Panc1 (cell line): Measurements from ENCODE around the gene NCAPG2. TPM values are rescaled to one million over a fixed set of nuclear protein-coding genes. Genes with fewer than 3 reads are reported as not detected.

Source experiments
- ATAC-seq: fragments of 200-7000 bp; cut with Tn5 transposase; 2 replicates; pipeline ENCODE4 v1.9.1; 2020; ENCODE audit warnings: mild to moderate bottlenecking, moderate library complexity
- Bru-seq: library from RNA; stranded (reverse); fragments of 400-500 nt; gene quantifications from one replicate; lab custom pipeline; 2021; lab: Mats Ljungman, UMichigan
- BruChase-seq, 2 experiments: library from RNA; stranded (reverse); fragments of 400-500 nt; gene quantifications; one replicate each; lab custom pipeline; 2021; lab: Mats Ljungman, UMichigan
- BruUV-seq: library from RNA; stranded (reverse); fragments of 400-500 nt; replicated peaks from 2 replicates; lab custom pipeline; 2021; lab: Mats Ljungman, UMichigan
- CTCF ChIA-PET: fragments of 300-600 bp; sonication (Branson Sonifier 250); formaldehyde crosslinking; loops from one replicate; lab custom pipeline; 2022; ENCODE audit warnings: antibody characterized with exemption; lab: Charles Lee
- POLR2A ChIA-PET: fragments of 300-600 bp; sonication (Branson Sonifier 250); formaldehyde crosslinking; loops from one replicate; lab custom pipeline; 2022; ENCODE audit warnings: antibody characterized with exemption; lab: Charles Lee
- DNase-seq: peaks from one replicate; pipeline ENCODE4 v3.0.0-alpha.2; 2010; ENCODE audit warnings: low read depth, low spot score
- H3K27ac ChIP-seq: 2 replicates; pipeline ENCODE4 v1.5.1; 2011; ENCODE audit warnings: mild to moderate bottlenecking, low read length, inconsistent platforms
- H3K27me3 ChIP-seq: fragments of 200-500 bp; sonication (Bioruptor generic); 2 replicates; pipeline ENCODE4 v1.6.0; 2014; ENCODE audit warnings: low read length, inconsistent platforms; ENCODE audit not compliant: control insufficient read depth, insufficient read depth
- H3K36me3 ChIP-seq: fragments of 200-500 bp; sonication (Bioruptor generic); 2 replicates; pipeline ENCODE4 v1.5.1; 2014; ENCODE audit warnings: inconsistent platforms, mild to moderate bottlenecking, low read length, moderate library complexity; ENCODE audit not compliant: control insufficient read depth, insufficient read depth
- H3K4me1 ChIP-seq: 2 replicates; pipeline ENCODE4 v1.5.1; 2011; ENCODE audit warnings: inconsistent platforms, mild to moderate bottlenecking, low read length, moderate library complexity; ENCODE audit not compliant: control insufficient read depth, insufficient read depth
- H3K4me3 ChIP-seq, 2 experiments: 2 replicates each; pipeline ENCODE4 v1.5.1; 2011 to 2012; ENCODE audit warnings: low read depth in 2 of 2, low read length in 2 of 2, mild to moderate bottlenecking in 2 of 2, inconsistent platforms in 1 of 2, moderate library complexity in 1 of 2
- H3K9me3 ChIP-seq: fragments of 200-500 bp; sonication (Bioruptor generic); 2 replicates; pipeline ENCODE4 v1.5.1; 2014; ENCODE audit warnings: low read depth, mild to moderate bottlenecking, inconsistent platforms, low read length, moderate library complexity; ENCODE audit not compliant: control insufficient read depth, insufficient read depth
- POLR2AphosphoS5 ChIP-seq: IDR thresholded peaks from 2 replicates; pipeline ENCODE4 v1.6.1; 2012; ENCODE audit warnings: mild to moderate bottlenecking, low read depth, low read length, moderate library complexity
- SIN3A ChIP-seq: IDR thresholded peaks from 2 replicates; pipeline ENCODE4 v1.6.1; 2012; ENCODE audit warnings: low read depth, mild to moderate bottlenecking, low read length, moderate library complexity, borderline replicate concordance; ENCODE audit not compliant: insufficient read depth
- TCF7L2 ChIP-seq: IDR thresholded peaks from 2 replicates; pipeline ENCODE4 v1.6.1; 2011; ENCODE audit warnings: mild to moderate bottlenecking, low read depth, low read length, inconsistent platforms
- in situ Hi-C: cut with HindIII; loops from 2 replicates; pipeline ENCODE4 v1.10.0; 2016; ENCODE audit warnings: low sequenced_read_pairs, low pct_unique_long_range_greater_than_20kb
- intact Hi-C: fragments of 100-400 bp; cut with micrococcal nuclease; formaldehyde crosslinking; loops from one replicate; pipeline ENCODE4 v1.10.0; 2022; ENCODE audit not compliant: unreplicated experiment
- long read RNA-seq: library from polyadenylated mRNA; unstranded; transcript quantifications from one replicate; pipeline ENCODE4 v2.0.0, GENCODE V29; 2021; ENCODE audit not compliant: unreplicated experiment
- polyA plus RNA-seq: library from polyadenylated mRNA; unstranded; fragments of >200 nt; gene quantifications from one replicate; pipeline ENCODE4 v1.2.1, GENCODE V29; 2012; ENCODE audit warnings: missing spikeins; ENCODE audit not compliant: insufficient read length
- total RNA-seq: library from RNA; stranded (reverse); gene quantifications from one replicate; pipeline ENCODE4 v1.2.1, GENCODE V29; 2021; ENCODE audit not compliant: unreplicated experiment
- TF ChIP-seq, protein P1 (sequence below), 2 experiments: IDR thresholded peaks; 2 replicates each; pipeline ENCODE4 v1.6.1; 2011 to 2012; ENCODE audit warnings: low read depth in 2 of 2, control low read depth in 1 of 2, low read length in 1 of 2, mild to moderate bottlenecking in 1 of 2, moderate library complexity in 1 of 2; ENCODE audit not compliant: insufficient read depth in 1 of 2
- TF ChIP-seq, protein P2 (sequence below): fragments of 450-650 bp; IDR thresholded peaks from 2 replicates; pipeline ENCODE4 v1.5.1; 2017; ENCODE audit warnings: mild to moderate bottlenecking

NCAPG2 gene, protein sequence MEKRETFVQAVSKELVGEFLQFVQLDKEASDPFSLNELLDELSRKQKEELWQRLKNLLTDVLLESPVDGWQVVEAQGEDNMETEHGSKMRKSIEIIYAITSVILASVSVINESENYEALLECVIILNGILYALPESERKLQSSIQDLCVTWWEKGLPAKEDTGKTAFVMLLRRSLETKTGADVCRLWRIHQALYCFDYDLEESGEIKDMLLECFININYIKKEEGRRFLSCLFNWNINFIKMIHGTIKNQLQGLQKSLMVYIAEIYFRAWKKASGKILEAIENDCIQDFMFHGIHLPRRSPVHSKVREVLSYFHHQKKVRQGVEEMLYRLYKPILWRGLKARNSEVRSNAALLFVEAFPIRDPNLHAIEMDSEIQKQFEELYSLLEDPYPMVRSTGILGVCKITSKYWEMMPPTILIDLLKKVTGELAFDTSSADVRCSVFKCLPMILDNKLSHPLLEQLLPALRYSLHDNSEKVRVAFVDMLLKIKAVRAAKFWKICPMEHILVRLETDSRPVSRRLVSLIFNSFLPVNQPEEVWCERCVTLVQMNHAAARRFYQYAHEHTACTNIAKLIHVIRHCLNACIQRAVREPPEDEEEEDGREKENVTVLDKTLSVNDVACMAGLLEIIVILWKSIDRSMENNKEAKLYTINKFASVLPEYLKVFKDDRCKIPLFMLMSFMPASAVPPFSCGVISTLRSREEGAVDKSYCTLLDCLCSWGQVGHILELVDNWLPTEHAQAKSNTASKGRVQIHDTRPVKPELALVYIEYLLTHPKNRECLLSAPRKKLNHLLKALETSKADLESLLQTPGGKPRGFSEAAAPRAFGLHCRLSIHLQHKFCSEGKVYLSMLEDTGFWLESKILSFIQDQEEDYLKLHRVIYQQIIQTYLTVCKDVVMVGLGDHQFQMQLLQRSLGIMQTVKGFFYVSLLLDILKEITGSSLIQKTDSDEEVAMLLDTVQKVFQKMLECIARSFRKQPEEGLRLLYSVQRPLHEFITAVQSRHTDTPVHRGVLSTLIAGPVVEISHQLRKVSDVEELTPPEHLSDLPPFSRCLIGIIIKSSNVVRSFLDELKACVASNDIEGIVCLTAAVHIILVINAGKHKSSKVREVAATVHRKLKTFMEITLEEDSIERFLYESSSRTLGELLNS
- total RNA-seq: 81.4 TPM
- 40.0 TPM for polyA plus RNA-seq
- percentile 90 among the genes with signal in this experiment for Bru-seq, nascent RNA
- BruChase-seq, experiment 1, labeled RNA remaining after a 2-hour chase: percentile 90 among the genes with signal in this experiment
- BruChase-seq, experiment 2, labeled RNA remaining after a 6-hour chase: percentile 90 among the genes with signal in this experiment
- long read RNA-seq, full-length matches to known transcripts: 74 of 174 reads
- long read RNA-seq, partial matches to known transcripts: 34 of 174 reads
- long read RNA-seq, other reads (novel, unspliced or antisense): 66 of 174 reads

DNA sequence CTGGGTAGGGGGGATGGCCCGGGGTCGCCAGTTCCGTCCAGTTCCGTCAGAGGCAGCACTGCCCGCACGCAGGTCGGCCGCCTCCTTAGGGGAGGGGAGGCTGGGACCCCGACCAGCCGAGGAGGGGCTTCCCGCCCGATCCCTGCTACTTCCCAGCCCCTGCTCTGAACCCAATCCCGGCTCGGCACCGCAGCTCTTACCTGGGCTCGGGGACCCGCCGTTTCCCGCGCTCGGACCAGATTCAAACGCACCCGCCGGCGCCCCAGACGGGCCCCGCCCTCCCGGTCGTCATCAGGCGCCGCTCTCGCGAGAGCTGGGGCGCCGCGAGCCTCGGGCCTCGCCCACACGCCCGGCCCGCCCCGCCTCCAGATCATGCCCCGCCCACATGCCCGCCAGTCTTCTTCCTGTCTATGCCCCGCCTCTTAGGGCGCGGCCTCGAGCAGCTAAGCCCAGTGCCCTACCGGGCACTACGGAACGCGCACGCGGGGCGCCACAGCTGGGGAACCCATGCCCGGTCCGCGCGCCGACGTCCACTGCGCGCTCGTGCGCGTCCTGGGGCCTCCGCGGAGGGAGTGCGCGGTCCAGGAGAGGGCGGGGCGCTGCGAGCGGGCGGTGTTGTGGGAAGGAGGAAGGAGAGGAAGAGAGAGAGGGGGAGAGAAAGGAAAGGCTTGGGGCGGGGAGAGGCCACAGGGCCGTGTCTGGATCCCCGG lies at the start of gene NCAPG2:
NCAPG2 (minus strand) TSS at position 281 of the 710 bp plus-strand sequence. CDS start 2,905 bp downstream, outside the sequence.
- Histone ChIP-seq H3K4me3 (peak within 1 kb of the TSS; percentile 96 to 99), H3K27me3 (no peaks in the 10 kb centered on the region), H3K36me3 (peaks cover 8% of the 10 kb centered on the region; the same call in 1 of the 2 replicates), H3K27ac (peak within 1 kb of the TSS; percentile 89), H3K9me3 (no peaks in the 10 kb centered on the region; the same call in 1 of the 2 replicates), H3K4me1 (peaks cover 15% of the 10 kb centered on the region)
- peak; percentile 83 for DNase-seq
- TF ChIP-seq SIN3A (peak; percentile 97; the same call in 1 of the 2 replicates), TCF7L2 (no peak; the same call in 1 of the 2 replicates), POLR2AphosphoS5 (peak; percentile 57)
- TF ChIP-seq, protein P1, sequence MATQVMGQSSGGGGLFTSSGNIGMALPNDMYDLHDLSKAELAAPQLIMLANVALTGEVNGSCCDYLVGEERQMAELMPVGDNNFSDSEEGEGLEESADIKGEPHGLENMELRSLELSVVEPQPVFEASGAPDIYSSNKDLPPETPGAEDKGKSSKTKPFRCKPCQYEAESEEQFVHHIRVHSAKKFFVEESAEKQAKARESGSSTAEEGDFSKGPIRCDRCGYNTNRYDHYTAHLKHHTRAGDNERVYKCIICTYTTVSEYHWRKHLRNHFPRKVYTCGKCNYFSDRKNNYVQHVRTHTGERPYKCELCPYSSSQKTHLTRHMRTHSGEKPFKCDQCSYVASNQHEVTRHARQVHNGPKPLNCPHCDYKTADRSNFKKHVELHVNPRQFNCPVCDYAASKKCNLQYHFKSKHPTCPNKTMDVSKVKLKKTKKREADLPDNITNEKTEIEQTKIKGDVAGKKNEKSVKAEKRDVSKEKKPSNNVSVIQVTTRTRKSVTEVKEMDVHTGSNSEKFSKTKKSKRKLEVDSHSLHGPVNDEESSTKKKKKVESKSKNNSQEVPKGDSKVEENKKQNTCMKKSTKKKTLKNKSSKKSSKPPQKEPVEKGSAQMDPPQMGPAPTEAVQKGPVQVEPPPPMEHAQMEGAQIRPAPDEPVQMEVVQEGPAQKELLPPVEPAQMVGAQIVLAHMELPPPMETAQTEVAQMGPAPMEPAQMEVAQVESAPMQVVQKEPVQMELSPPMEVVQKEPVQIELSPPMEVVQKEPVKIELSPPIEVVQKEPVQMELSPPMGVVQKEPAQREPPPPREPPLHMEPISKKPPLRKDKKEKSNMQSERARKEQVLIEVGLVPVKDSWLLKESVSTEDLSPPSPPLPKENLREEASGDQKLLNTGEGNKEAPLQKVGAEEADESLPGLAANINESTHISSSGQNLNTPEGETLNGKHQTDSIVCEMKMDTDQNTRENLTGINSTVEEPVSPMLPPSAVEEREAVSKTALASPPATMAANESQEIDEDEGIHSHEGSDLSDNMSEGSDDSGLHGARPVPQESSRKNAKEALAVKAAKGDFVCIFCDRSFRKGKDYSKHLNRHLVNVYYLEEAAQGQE (IDR thresholded peaks at IDR 0.05; ENCODE audit: insufficient read depth in 1 of 2, low read depth in 2 of 2, low read length in 1 of 2): peak in 1 of 2 experiments; percentile 37; a peak in 1 of 4 replicates
- TF ChIP-seq, protein P2, sequence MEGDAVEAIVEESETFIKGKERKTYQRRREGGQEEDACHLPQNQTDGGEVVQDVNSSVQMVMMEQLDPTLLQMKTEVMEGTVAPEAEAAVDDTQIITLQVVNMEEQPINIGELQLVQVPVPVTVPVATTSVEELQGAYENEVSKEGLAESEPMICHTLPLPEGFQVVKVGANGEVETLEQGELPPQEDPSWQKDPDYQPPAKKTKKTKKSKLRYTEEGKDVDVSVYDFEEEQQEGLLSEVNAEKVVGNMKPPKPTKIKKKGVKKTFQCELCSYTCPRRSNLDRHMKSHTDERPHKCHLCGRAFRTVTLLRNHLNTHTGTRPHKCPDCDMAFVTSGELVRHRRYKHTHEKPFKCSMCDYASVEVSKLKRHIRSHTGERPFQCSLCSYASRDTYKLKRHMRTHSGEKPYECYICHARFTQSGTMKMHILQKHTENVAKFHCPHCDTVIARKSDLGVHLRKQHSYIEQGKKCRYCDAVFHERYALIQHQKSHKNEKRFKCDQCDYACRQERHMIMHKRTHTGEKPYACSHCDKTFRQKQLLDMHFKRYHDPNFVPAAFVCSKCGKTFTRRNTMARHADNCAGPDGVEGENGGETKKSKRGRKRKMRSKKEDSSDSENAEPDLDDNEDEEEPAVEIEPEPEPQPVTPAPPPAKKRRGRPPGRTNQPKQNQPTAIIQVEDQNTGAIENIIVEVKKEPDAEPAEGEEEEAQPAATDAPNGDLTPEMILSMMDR: no peak
- POLR2A ChIA-PET: interaction anchor here (0.6 to 1.1 kb wide), 4 partner anchors 13 to 234 kb away, joined by 3 to 5 read pairs (median 3); no protein-coding TSS in a partner anchor
- peak; percentile 99 for ATAC-seq
- CTCF ChIA-PET: interaction anchor here (0.7 kb wide), 1 partner anchor 57 kb away, joined by 9 read pairs; no protein-coding TSS in a partner anchor
- in situ Hi-C loops (no loop called here), intact Hi-C loops (no loop called here)
- BruUV-seq: no TSS peak
